Loucy (cell line): ENCODE results near the gene SASH1.

Source experiments
- EZH2phosphoT487 ChIP-seq: fragments of 200-600 bp; IDR thresholded peaks from 2 replicates; pipeline ENCODE4 v1.6.1; 2018; ENCODE audit warnings: antibody characterized with exemption, mild to moderate bottlenecking, moderate library complexity, borderline replicate concordance
- TF ChIP-seq, protein P1 (sequence below): fragments of 200-600 bp; sonication (generic); conservative IDR thresholded peaks from 2 replicates; pipeline ENCODE4 v1.5.1; 2014; ENCODE audit warnings: mild to moderate bottlenecking, antibody characterized with exemption, low read length

DNA sequence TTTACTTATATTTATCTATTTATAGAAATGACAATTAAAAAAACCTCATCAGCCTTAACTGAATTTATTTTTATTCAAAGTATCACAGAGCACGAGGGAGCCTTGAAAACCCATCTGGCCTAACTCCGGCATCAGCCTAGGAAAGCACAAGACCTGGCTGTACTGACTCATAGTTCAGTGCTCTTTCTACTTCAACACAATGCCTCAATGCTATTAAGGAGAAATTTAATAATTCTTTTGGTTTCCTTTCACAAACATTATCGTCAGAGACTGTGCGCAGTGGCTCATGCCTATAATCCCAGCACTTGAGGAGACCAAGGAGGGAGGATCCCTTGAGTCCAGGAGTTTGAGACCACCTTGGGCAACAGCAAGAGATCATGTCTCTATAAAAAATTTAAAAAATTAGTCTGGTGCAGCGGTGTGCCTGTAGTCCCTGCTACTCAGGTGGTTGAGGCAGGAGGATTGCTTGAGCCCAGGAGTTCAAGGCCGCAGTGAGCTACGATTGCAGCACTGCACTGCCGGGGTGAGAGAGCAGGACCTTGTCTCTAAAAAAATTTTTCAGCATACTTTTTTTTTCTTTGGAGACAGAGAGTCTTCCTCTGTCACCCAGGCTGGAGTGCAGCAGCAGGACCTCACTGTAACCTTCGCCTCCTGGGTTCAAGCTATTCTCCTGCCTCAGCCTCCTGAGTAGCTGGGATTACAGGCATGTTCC, 1.9 kb upstream of the SASH1 start:
- TF ChIP-seq, protein P1, sequence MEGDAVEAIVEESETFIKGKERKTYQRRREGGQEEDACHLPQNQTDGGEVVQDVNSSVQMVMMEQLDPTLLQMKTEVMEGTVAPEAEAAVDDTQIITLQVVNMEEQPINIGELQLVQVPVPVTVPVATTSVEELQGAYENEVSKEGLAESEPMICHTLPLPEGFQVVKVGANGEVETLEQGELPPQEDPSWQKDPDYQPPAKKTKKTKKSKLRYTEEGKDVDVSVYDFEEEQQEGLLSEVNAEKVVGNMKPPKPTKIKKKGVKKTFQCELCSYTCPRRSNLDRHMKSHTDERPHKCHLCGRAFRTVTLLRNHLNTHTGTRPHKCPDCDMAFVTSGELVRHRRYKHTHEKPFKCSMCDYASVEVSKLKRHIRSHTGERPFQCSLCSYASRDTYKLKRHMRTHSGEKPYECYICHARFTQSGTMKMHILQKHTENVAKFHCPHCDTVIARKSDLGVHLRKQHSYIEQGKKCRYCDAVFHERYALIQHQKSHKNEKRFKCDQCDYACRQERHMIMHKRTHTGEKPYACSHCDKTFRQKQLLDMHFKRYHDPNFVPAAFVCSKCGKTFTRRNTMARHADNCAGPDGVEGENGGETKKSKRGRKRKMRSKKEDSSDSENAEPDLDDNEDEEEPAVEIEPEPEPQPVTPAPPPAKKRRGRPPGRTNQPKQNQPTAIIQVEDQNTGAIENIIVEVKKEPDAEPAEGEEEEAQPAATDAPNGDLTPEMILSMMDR = no peak
- TF ChIP-seq EZH2phosphoT487 = no peak
